HepG2 (cell line): ENCODE measurements around the gene DPYD. TPM values are rescaled to one million over a fixed set of nuclear protein-coding genes. Genes with fewer than 3 reads are reported as not detected.

Experiments used
- ATAC-seq: fragments of 200-7000 bp; cut with Tn5 transposase; 3 replicates; pipeline ENCODE4 v1.9.1; 2020; ENCODE audit warnings: mild to moderate bottlenecking, moderate library complexity
- BruUV-seq: library from RNA; stranded (reverse); fragments of 400-500 nt; replicated peaks from 2 replicates; lab custom pipeline; 2021; lab: Mats Ljungman, UMichigan
- CTCF ChIA-PET: fragments of 300-600 bp; formaldehyde crosslinking; extraction: SDS; loops from one replicate; lab custom pipeline; 2021; ENCODE audit warnings: low total read pairs, inconsistent platforms, low intra/inter-chr PET ratio; lab: Yijun Ruan, JAX
- POLR2A ChIA-PET: fragments of 350-600 bp; sonication (Branson Sonifier 250); formaldehyde crosslinking; loops from one replicate; lab custom pipeline; 2020; ENCODE audit warnings: antibody characterized with exemption, inconsistent platforms; lab: Yijun Ruan, JAX
- DNase-seq: peaks from one replicate; pipeline ENCODE4 v3.0.0-alpha.2; 2015; ENCODE audit warnings: low spot score
- FAIRE-seq: peaks from 3 replicates; lab custom pipeline; 2011; peaks lifted over from hg19 to GRCh38; lab: Jason Lieb, UNC
- H2AFZ ChIP-seq: one replicate; pipeline ENCODE4 v1.6.1; 2011; ENCODE audit warnings: low read length, inconsistent platforms
- H3K27ac ChIP-seq: fragments of 300-600 bp; 3 replicates; pipeline ENCODE4 v1.8.0; 2011; ENCODE audit warnings: mixed run types, mild to moderate bottlenecking, mixed read lengths, low read length, inconsistent platforms; ENCODE audit not compliant: insufficient read depth; ENCODE audit errors: extremely low read length
- H3K27me3 ChIP-seq, 2 experiments: fragments of 200-600 bp in 1 of 2; 2 replicates in 1 of 2; 3 replicates in 1 of 2; pipeline versions ENCODE4 v1.6.0 to v1.8.0; 2011; ENCODE audit warnings: low read length in 2 of 2, mild to moderate bottlenecking in 2 of 2, moderate library complexity in 2 of 2, inconsistent platforms in 1 of 2; ENCODE audit not compliant: insufficient read depth in 2 of 2, control insufficient read depth in 1 of 2
- H3K36me3 ChIP-seq, 2 experiments: fragments of 200-600 bp in 1 of 2; replicated peaks in 1 of 2; 2 replicates in 1 of 2; 3 replicates in 1 of 2; pipeline versions ENCODE4 v1.5.1 to v1.8.0; 2011; ENCODE audit warnings: low read length in 2 of 2, inconsistent platforms in 1 of 2; ENCODE audit not compliant: insufficient read depth in 2 of 2, control insufficient read depth in 1 of 2
- H3K4me1 ChIP-seq: 2 replicates; pipeline ENCODE4 v1.5.1; 2012; ENCODE audit warnings: low read length, inconsistent platforms; ENCODE audit not compliant: insufficient read depth
- H3K4me2 ChIP-seq: 2 replicates; pipeline ENCODE4 v1.6.0; 2011; ENCODE audit warnings: low read depth, low read length, inconsistent platforms
- H3K4me3 ChIP-seq, 3 experiments: fragments of 200-600 bp in 1 of 3; sonication (generic), shearing (Covaris generic) in 1 of 3; replicated peaks in 1 of 3; 2 replicates each; pipeline ENCODE4 v1.5.1; 2011 to 2016; ENCODE audit warnings: low read length in 3 of 3, inconsistent platforms in 2 of 3, low read depth in 2 of 3, mild to moderate bottlenecking in 2 of 3, control low read depth in 1 of 3, mixed read lengths in 1 of 3; ENCODE audit not compliant: insufficient read depth in 1 of 3
- H3K79me2 ChIP-seq: one replicate; pipeline ENCODE4 v1.6.1; 2011; ENCODE audit warnings: low read length, inconsistent platforms; ENCODE audit not compliant: insufficient read depth
- H3K9ac ChIP-seq: 2 replicates; pipeline ENCODE4 v1.6.0; 2011; ENCODE audit warnings: mild to moderate bottlenecking, low read depth, low read length, inconsistent platforms; ENCODE audit not compliant: insufficient read depth
- H3K9me3 ChIP-seq: 2 replicates; pipeline ENCODE4 v1.5.1; 2012; ENCODE audit warnings: mild to moderate bottlenecking, low read length
- H4K20me1 ChIP-seq: 2 replicates; pipeline ENCODE4 v1.6.0; 2011; ENCODE audit warnings: inconsistent platforms, mild to moderate bottlenecking, low read length, moderate library complexity; ENCODE audit not compliant: insufficient read depth
- HHEX ChIP-seq: IDR thresholded peaks from 2 replicates; pipeline ENCODE4 v1.6.1; 2016; ENCODE audit warnings: control low read depth
- PAX8 ChIP-seq: sonication (generic); formaldehyde crosslinking; IDR thresholded peaks from 2 replicates; pipeline ENCODE4 v1.8.0; 2022; ENCODE audit warnings: mild to moderate bottlenecking, missing genetic modification reagents, borderline replicate concordance
- PCBP1 ChIP-seq: fragments of 200-400 bp; formaldehyde crosslinking; IDR thresholded peaks from 2 replicates; pipeline ENCODE4 v1.6.1; 2017; ENCODE audit warnings: mild to moderate bottlenecking, low read depth, low read length, borderline replicate concordance
- TEAD3 ChIP-seq: optimal IDR thresholded peaks from 2 replicates; pipeline ENCODE3; 2016; ENCODE audit warnings: borderline replicate concordance
- TERF1 ChIP-seq: sonication (generic); formaldehyde crosslinking; IDR thresholded peaks from 2 replicates; pipeline ENCODE4 v1.8.0; 2022; ENCODE audit warnings: mild to moderate bottlenecking, missing genetic modification reagents, moderate library complexity
- ZNF142 ChIP-seq: sonication (generic); formaldehyde crosslinking; IDR thresholded peaks from 2 replicates; pipeline ENCODE4 v1.4.0; 2020; ENCODE audit warnings: missing genetic modification reagents
- ZNF615 ChIP-seq: sonication (generic); formaldehyde crosslinking; IDR thresholded peaks from 2 replicates; pipeline ENCODE4 v1.5.0; 2020; ENCODE audit warnings: mild to moderate bottlenecking, missing genetic modification reagents, borderline replicate concordance
- WGBS: methylation state at CpG from one replicate; pipeline ENCODE4 v1.1.6; 2017; ENCODE audit warnings: low lambda C conversion rate; 5-methylcytosine and 5-hydroxymethylcytosine counted together
- in situ Hi-C: cut with HindIII; loops from 2 replicates; pipeline ENCODE4 v1.10.0; 2017; ENCODE audit warnings: low pct_unique_long_range_greater_than_20kb; ENCODE audit not compliant: extremely low pct_ligation_motif_present
- intact Hi-C: fragments of 100-400 bp; cut with micrococcal nuclease; formaldehyde crosslinking; loops from one replicate; pipeline ENCODE4 v1.10.0; 2022; ENCODE audit not compliant: unreplicated experiment
- polyA plus RNA-seq, 8 experiments: library from polyadenylated mRNA; depleted of rRNA in 3 of 8; stranded (reverse) in 7 of 8; unstranded in 1 of 8; fragments of >200 nt; fragmentation: Illumina TruSeq in 4 of 8; extraction: Trizol in 4 of 8; gene quantifications; 2 replicates each; pipeline versions ENCODE4 v1.2.1 to v1.2.3, GENCODE V29; 2011 to 2016; ENCODE audit warnings: low read depth in 4 of 8, missing spikeins in 1 of 8, mixed read lengths in 1 of 8; ENCODE audit not compliant: insufficient read depth in 1 of 8
- total RNA-seq, 5 experiments: library from RNA; depleted of rRNA; stranded (reverse); fragments of >200 nt; fragmentation: Illumina TruSeq; extraction: Trizol; gene quantifications; 2 replicates each; pipeline ENCODE4 v1.2.3, GENCODE V29; 2016; ENCODE audit warnings: low read depth in 1 of 5

Gene DPYD
- total and polyA plus RNA-seq, 2 of the 13 experiments (the other 11 are each of a cell fraction or from before 2014, with no cell fraction given) = 1.3 to 3.4 TPM

GRCh38 chr1:97074771-97075170 lies 846.1 kb downstream of the DPYD start:
- TF ChIP-seq ZNF615 (no peak), TEAD3 (no peak), HHEX (CRISPR knock-in tag) (no peak)
- no peak overlapping the region for H3K27ac ChIP-seq
- ATAC-seq = no peak
- no peak overlapping the region for H3K9ac ChIP-seq
- H3K4me2 ChIP-seq = no peak overlapping the region
- no peaks in the 10 kb centered on the region for H3K36me3 ChIP-seq
- H3K4me1 ChIP-seq = no peaks in the 10 kb centered on the region
- no peak overlapping the region for H3K4me3 ChIP-seq
- in situ Hi-C loops (no loop called here), intact Hi-C loops (no loop called here)
- no peak for DNase-seq
- BruUV-seq = no TSS peak
- no peaks in the 10 kb centered on the region for H4K20me1 ChIP-seq
- ChIA-PET CTCF (no interaction called here), POLR2A (no interaction called here)
- no peaks in the 10 kb centered on the region for H3K27me3 ChIP-seq
- H3K79me2 ChIP-seq = no peaks in the 10 kb centered on the region
- FAIRE-seq = no peak
- WGBS = 17% methylated on average over 2 of the region's 2 CpGs
- H2AFZ ChIP-seq = no peak overlapping the region
- H3K9me3 ChIP-seq = no peaks in the 10 kb centered on the region

DNA sequence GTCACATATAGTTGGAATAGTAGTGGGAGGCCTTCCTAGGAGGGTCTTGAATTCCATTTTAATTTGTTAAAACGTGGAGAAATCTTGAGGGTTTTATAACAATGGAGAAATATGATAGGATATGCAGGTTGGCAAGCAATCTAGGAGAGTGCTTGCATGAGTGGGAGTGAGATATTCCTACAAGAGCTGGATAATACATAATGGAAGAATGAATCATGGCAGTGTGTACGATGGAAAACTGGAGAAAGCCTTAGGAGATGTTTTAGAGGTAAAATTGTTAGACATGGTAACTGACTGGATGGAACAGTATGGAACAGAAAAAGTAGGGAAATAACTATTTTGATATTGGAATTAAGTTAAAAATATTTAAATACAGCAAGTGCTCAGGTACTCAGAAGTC lies 846.9 kb downstream of the DPYD start:
- H3K79me2 ChIP-seq = no peaks in the 10 kb centered on the region
- H3K27ac ChIP-seq = no peak overlapping the region
- in situ Hi-C loops (no loop called here), intact Hi-C loops (no loop called here)
- no peak overlapping the region for H3K4me3 ChIP-seq
- H3K9ac ChIP-seq = no peak overlapping the region
- no peaks in the 10 kb centered on the region for H3K27me3 ChIP-seq
- ATAC-seq (no peak), DNase-seq (no peak), FAIRE-seq (no peak)
- 16% methylated on average over 2 of the region's 2 CpGs for WGBS
- POLR2A ChIA-PET = no interaction called here
- no peaks in the 10 kb centered on the region for H3K9me3 ChIP-seq
- CTCF ChIA-PET = no interaction called here
- H2AFZ ChIP-seq = no peak overlapping the region
- no TSS peak for BruUV-seq
- TF ChIP-seq ZNF142 (CRISPR knock-in tag) (no peak), PCBP1 (no peak), TERF1 (no peak), PAX8 (CRISPR knock-in tag) (no peak)
- H4K20me1 ChIP-seq = no peaks in the 10 kb centered on the region
- no peaks in the 10 kb centered on the region for H3K4me1 ChIP-seq
- no peaks in the 10 kb centered on the region for H3K36me3 ChIP-seq
- H3K4me2 ChIP-seq = no peak overlapping the region
